ENCODE measurements around the gene KMT5B.

GRCh38 chr11:68256331-68256741, 43.2 kb upstream of the KMT5B start:
- TF ChIP-seq GATA3 (IDR thresholded peaks at IDR 0.05; ENCODE audit: low read depth, low read length) (no peak), GATA2 (IDR thresholded peaks at IDR 0.05; ENCODE audit: low read depth, low read length) (no peak)
